HCT116 (cell line): Measurements from ENCODE around the gene GPC5.

Experiments used
- CTCF ChIP-seq, 3 experiments: fragments of 200-600 bp in 1 of 3; sonication (generic) in 1 of 3; IDR thresholded peaks in 2 of 3; conservative IDR thresholded peaks in 1 of 3; 2 replicates each; pipeline ENCODE4 v1.5.1; 2012 to 2017; ENCODE audit warnings: low read depth in 2 of 3, low read length in 2 of 3, antibody characterized with exemption in 1 of 3, borderline replicate concordance in 1 of 3, control low read depth in 1 of 3, mild to moderate bottlenecking in 1 of 3, mixed read lengths in 1 of 3, mixed run types in 1 of 3, moderate library complexity in 1 of 3; ENCODE audit not compliant: insufficient read depth in 1 of 3
- EZH2 ChIP-seq: fragments of 200-600 bp; sonication (generic); IDR thresholded peaks from 2 replicates; pipeline ENCODE4 v1.6.1; 2017; ENCODE audit warnings: antibody characterized with exemption, mixed run types
- JUND ChIP-seq: IDR thresholded peaks from 2 replicates; pipeline ENCODE4 v1.6.1; 2012
- MAX ChIP-seq: IDR thresholded peaks from 2 replicates; pipeline ENCODE4 v1.6.1; 2012
- POLR2A ChIP-seq: IDR thresholded peaks from 2 replicates; pipeline ENCODE4 v1.7.0; 2011; ENCODE audit warnings: borderline replicate concordance; ENCODE audit not compliant: insufficient read depth, insufficient read length; ENCODE audit errors: extremely low read depth
- POLR2AphosphoS5 ChIP-seq: IDR thresholded peaks from 2 replicates; pipeline ENCODE4 v1.6.1; 2011; ENCODE audit warnings: mild to moderate bottlenecking, low read depth, low read length, moderate library complexity
- RAD21 ChIP-seq: IDR thresholded peaks from 2 replicates; pipeline ENCODE4 v1.6.1; 2012; ENCODE audit warnings: low read depth, mild to moderate bottlenecking
- TCF7L2 ChIP-seq: IDR thresholded peaks from 2 replicates; pipeline ENCODE4 v1.7.0; 2011; ENCODE audit warnings: borderline replicate concordance, inconsistent platforms; ENCODE audit not compliant: insufficient read depth, insufficient read length; ENCODE audit errors: extremely low read depth
- YY1 ChIP-seq: IDR thresholded peaks from 2 replicates; pipeline ENCODE4 v1.6.1; 2011; ENCODE audit warnings: low read length, low read depth, moderate library complexity, mild to moderate bottlenecking; ENCODE audit not compliant: insufficient replicate concordance; ENCODE audit errors: extremely low read depth
- ZBTB33 ChIP-seq: IDR thresholded peaks from 2 replicates; pipeline ENCODE4 v1.6.1; 2011; ENCODE audit warnings: mild to moderate bottlenecking, low read length, moderate library complexity; ENCODE audit not compliant: insufficient replicate concordance; ENCODE audit errors: extremely low read depth

- TF ChIP-seq EZH2 (no peak), CTCF (IDR thresholded peaks at IDR 0.05 in 2 of 3, conservative IDR thresholded peaks at IDR 0.05 in 1 of 3; ENCODE audit: borderline replicate concordance in 1 of 3, insufficient read depth in 1 of 3, low read depth in 2 of 3, low read length in 2 of 3) (no peak), JUND (no peak), RAD21 (no peak), TCF7L2 (no peak), POLR2AphosphoS5 (no peak), POLR2A (no peak), YY1 (no peak), MAX (no peak), ZBTB33 (no peak)
These were observed 141.1 kb downstream of the GPC5 start for GRCh38 chr13:91539286-91540157.
